Astrocyte of the spinal cord (primary cell): ENCODE measurements around the gene EXOC7.

Source experiments
- DNase-seq: peaks from one replicate; pipeline ENCODE4 v3.0.0; 2011; ENCODE audit warnings: low read depth, low spot score
- H3K4me3 ChIP-seq: 2 replicates; pipeline ENCODE4 v1.5.1; 2011; ENCODE audit warnings: low read depth, mild to moderate bottlenecking, low read length, moderate library complexity
- CTCF ChIP-seq: IDR thresholded peaks from 2 replicates; pipeline ENCODE4 v1.5.1; 2012; ENCODE audit warnings: low read depth, mild to moderate bottlenecking, low read length, inconsistent platforms
- in situ Hi-C: cut with HindIII; loops from 2 replicates; pipeline ENCODE4 v1.10.0; 2017; ENCODE audit warnings: low sequenced_read_pairs

EXOC7 gene

GRCh38 chr17:76090517-76091129 lies 13.0 kb downstream of the EXOC7 start:
- in situ Hi-C loops, result no loop called here
- H3K4me3 ChIP-seq, result no peak overlapping the region
- no peak for TF ChIP-seq CTCF
- no peak for DNase-seq

GRCh38 chr17:76089680-76090516 lies 13.7 kb downstream of the EXOC7 start:
- DNase-seq, result no peak
- TF ChIP-seq CTCF, result no peak
- in situ Hi-C loops, result no loop called here
- H3K4me3 ChIP-seq, result no peak overlapping the region

- DNase-seq, result no peak
- no peak for TF ChIP-seq CTCF
- H3K4me3 ChIP-seq, result no peak overlapping the region
- in situ Hi-C loops, result no loop called here
These were observed 14.6 kb downstream of the EXOC7 start for GRCh38 chr17:76088868-76089576.

GRCh38 chr17:76088041-76088867 lies 15.3 kb downstream of the EXOC7 start:
- no peak for DNase-seq
- no peak for TF ChIP-seq CTCF
- in situ Hi-C loops, result no loop called here
- H3K4me3 ChIP-seq, result no peak overlapping the region

GRCh38 chr17:76087531-76087930 lies 16.1 kb downstream of the EXOC7 start:
- no peak overlapping the region for H3K4me3 ChIP-seq
- TF ChIP-seq CTCF, result no peak
- in situ Hi-C loops, result no loop called here
- no peak for DNase-seq

- no peak overlapping the region for H3K4me3 ChIP-seq
These were observed 17.2 kb downstream of the EXOC7 start for GRCh38 chr17:76086384-76086783.

More at GRCh38 chr17:76086384-76086783, 17.2 kb downstream of the EXOC7 start:
- in situ Hi-C loops, result no loop called here
- no peak for DNase-seq
- no peak for TF ChIP-seq CTCF
